HCT116 (cell line): ENCODE results near the gene KLF3. TPM values are rescaled to one million over a fixed set of nuclear protein-coding genes. Genes with fewer than 3 reads are reported as not detected.

ENCODE experiments used
- ATAC-seq: fragments of 200-7000 bp; cut with Tn5 transposase; 2 replicates; pipeline ENCODE4 v1.9.1; 2020; ENCODE audit warnings: mild to moderate bottlenecking, moderate library complexity
- BruUV-seq: library from RNA; stranded (reverse); fragments of 400-500 nt; replicated peaks from 2 replicates; lab custom pipeline; 2021; lab: Mats Ljungman, UMichigan
- CTCF ChIA-PET: fragments of 300-600 bp; sonication (Branson Sonifier 250); formaldehyde crosslinking; loops from one replicate; lab custom pipeline; 2021; ENCODE audit warnings: antibody characterized with exemption; lab: Charles Lee
- POLR2A ChIA-PET: fragments of 300-600, 350-600 bp; sonication (Branson Sonifier 250); formaldehyde crosslinking; loops from one replicate; lab custom pipeline; 2021; ENCODE audit warnings: antibody characterized with exemption; lab: Charles Lee
- RAD21 ChIA-PET, 2 experiments: fragments of 300-600 bp; sonication (Branson Sonifier 250); formaldehyde crosslinking; loops; one replicate each; lab custom pipeline; 2023; ENCODE audit warnings: low total read pairs in 2 of 2; ENCODE audit not compliant: uncharacterized antibody in 2 of 2, unreplicated experiment in 2 of 2, low non-redundant PET in 1 of 2; lab: Charles Lee
- DNase-seq: peaks from one replicate; pipeline ENCODE4 v3.0.0-alpha.2; 2010; ENCODE audit warnings: low read depth, low spot score
- H2AFZ ChIP-seq: fragments of 200-600 bp; shearing (Covaris generic), sonication (generic); 2 replicates; pipeline ENCODE4 v1.6.1; 2017; ENCODE audit warnings: low read depth, mixed run types, mixed read lengths, antibody characterized with exemption, low read length; ENCODE audit not compliant: poor library complexity, severe bottlenecking
- H3K27ac ChIP-seq: 2 replicates; pipeline ENCODE4 v1.5.1; 2012; ENCODE audit warnings: low read depth, low read length
- H3K27me3 ChIP-seq: fragments of 200-600 bp; sonication (generic); 2 replicates; pipeline ENCODE4 v1.6.1; 2016; ENCODE audit warnings: mixed run types, low read length, mixed read lengths; ENCODE audit not compliant: insufficient read depth
- H3K36me3 ChIP-seq, 2 experiments: fragments of 200-500 bp in 1 of 2; fragments of 200-600 bp in 1 of 2; sonication (Bioruptor generic) in 1 of 2; sonication (generic) in 1 of 2; 2 replicates each; pipeline versions ENCODE4 v1.5.1 to v1.6.1; 2014 to 2016; ENCODE audit warnings: low read length in 2 of 2, inconsistent platforms in 1 of 2, mixed read lengths in 1 of 2, mixed run types in 1 of 2; ENCODE audit not compliant: insufficient read depth in 2 of 2, control insufficient read depth in 1 of 2
- H3K4me1 ChIP-seq, 2 experiments: fragments of 200-600 bp in 1 of 2; sonication (generic) in 1 of 2; 2 replicates each; pipeline versions ENCODE4 v1.5.1 to v1.6.1; 2012 to 2017; ENCODE audit warnings: low read length in 2 of 2, inconsistent platforms in 1 of 2, mild to moderate bottlenecking in 1 of 2, mixed read lengths in 1 of 2, mixed run types in 1 of 2, moderate library complexity in 1 of 2; ENCODE audit not compliant: insufficient read depth in 2 of 2, control insufficient read depth in 1 of 2
- H3K4me2 ChIP-seq: fragments of 200-600 bp; sonication (generic); 2 replicates; pipeline ENCODE4 v1.6.1; 2017; ENCODE audit warnings: mixed run types, low read length, mixed read lengths
- H3K4me3 ChIP-seq, 2 experiments: fragments of 200-600 bp in 1 of 2; sonication (generic) in 1 of 2; replicated peaks in 1 of 2; 2 replicates each; pipeline ENCODE4 v1.5.1; 2011 to 2016; ENCODE audit warnings: low read length in 2 of 2, control low read depth in 1 of 2, low read depth in 1 of 2, mild to moderate bottlenecking in 1 of 2, mixed read lengths in 1 of 2, mixed run types in 1 of 2
- H3K79me2 ChIP-seq: fragments of 200-600 bp; sonication (generic); 2 replicates; pipeline ENCODE4 v1.6.1; 2017; ENCODE audit warnings: mild to moderate bottlenecking, mixed run types, low read length, moderate library complexity, mixed read lengths; ENCODE audit not compliant: insufficient read depth
- H3K9ac ChIP-seq: fragments of 200-600 bp; sonication (generic); 2 replicates; pipeline ENCODE4 v1.6.1; 2016; ENCODE audit warnings: low read length, mixed read lengths
- H3K9me2 ChIP-seq: fragments of 200-600 bp; sonication (generic), shearing (Covaris generic); 2 replicates; pipeline ENCODE4 v1.6.1; 2017; ENCODE audit warnings: mixed run types, mild to moderate bottlenecking, moderate library complexity; ENCODE audit not compliant: insufficient read depth
- H3K9me3 ChIP-seq, 2 experiments: fragments of 200-500 bp in 1 of 2; fragments of 200-600 bp in 1 of 2; sonication (Bioruptor generic) in 1 of 2; sonication (generic) in 1 of 2; 2 replicates each; pipeline ENCODE4 v1.6.1; 2014 to 2017; ENCODE audit warnings: low read length in 2 of 2, mixed read lengths in 2 of 2, inconsistent platforms in 1 of 2, low read depth in 1 of 2, mild to moderate bottlenecking in 1 of 2, mixed run types in 1 of 2, moderate library complexity in 1 of 2; ENCODE audit not compliant: control insufficient read depth in 1 of 2, insufficient read depth in 1 of 2
- H4K20me1 ChIP-seq: fragments of 200-600 bp; sonication (generic), shearing (Covaris generic); 2 replicates; pipeline ENCODE4 v1.6.1; 2017; ENCODE audit warnings: mixed run types, mild to moderate bottlenecking, moderate library complexity; ENCODE audit not compliant: insufficient read depth
- ATF3 ChIP-seq: IDR thresholded peaks from 2 replicates; pipeline ENCODE4 v1.6.1; 2012
- CBX3 ChIP-seq: IDR thresholded peaks from 2 replicates; pipeline ENCODE4 v1.6.1; 2012; ENCODE audit warnings: low read depth
- CEBPB ChIP-seq: IDR thresholded peaks from 2 replicates; pipeline ENCODE4 v1.6.1; 2012; ENCODE audit warnings: low read depth
- EGR1 ChIP-seq: IDR thresholded peaks from 2 replicates; pipeline ENCODE4 v1.6.1; 2012; ENCODE audit warnings: low read depth
- EZH2phosphoT487 ChIP-seq: fragments of 200-600 bp; IDR thresholded peaks from 2 replicates; pipeline ENCODE4 v1.6.1; 2018; ENCODE audit warnings: antibody characterized with exemption, borderline replicate concordance
- POLR2AphosphoS5 ChIP-seq: IDR thresholded peaks from 2 replicates; pipeline ENCODE4 v1.6.1; 2011; ENCODE audit warnings: mild to moderate bottlenecking, low read depth, low read length, moderate library complexity
- SIN3A ChIP-seq: IDR thresholded peaks from 2 replicates; pipeline ENCODE4 v1.6.1; 2012; ENCODE audit warnings: low read depth
- SP1 ChIP-seq: IDR thresholded peaks from 2 replicates; pipeline ENCODE4 v1.6.1; 2012; ENCODE audit warnings: low read depth
- TCF7L2 ChIP-seq: IDR thresholded peaks from 2 replicates; pipeline ENCODE4 v1.7.0; 2011; ENCODE audit warnings: borderline replicate concordance, inconsistent platforms; ENCODE audit not compliant: insufficient read depth, insufficient read length; ENCODE audit errors: extremely low read depth
- YY1 ChIP-seq: IDR thresholded peaks from 2 replicates; pipeline ENCODE4 v1.6.1; 2011; ENCODE audit warnings: low read length, low read depth, moderate library complexity, mild to moderate bottlenecking; ENCODE audit not compliant: insufficient replicate concordance; ENCODE audit errors: extremely low read depth
- ZFX ChIP-seq: fragments of 450-650 bp; IDR thresholded peaks from 2 replicates; pipeline ENCODE4 v1.6.1; 2017
- ZNF274 ChIP-seq: fragments of 200-500 bp; sonication (Bioruptor generic); IDR thresholded peaks from 2 replicates; pipeline ENCODE4 v1.6.1; 2014; ENCODE audit warnings: mild to moderate bottlenecking, low read depth, low read length, inconsistent platforms
- intact Hi-C: fragments of 100-400 bp; cut with micrococcal nuclease; formaldehyde crosslinking; loops from 2 replicates; pipeline ENCODE4 v1.10.0; 2022
- total RNA-seq: library from RNA; stranded (reverse); gene quantifications from one replicate; pipeline ENCODE4 v1.2.1, GENCODE V29; 2021; ENCODE audit not compliant: unreplicated experiment

KLF3 gene
- total RNA-seq, 1 experiment from 2014 or later = 44.2 TPM

GRCh38 chr4:38682336-38682735 is 18.3 kb downstream of the KLF3 start:
- no TSS peak for BruUV-seq

GRCh38 chr4:38683276-38683675 is 19.3 kb downstream of the KLF3 start:
- ATAC-seq (no peak), DNase-seq (no peak)
- RAD21 ChIA-PET = no interaction called here
- H4K20me1 ChIP-seq = no peaks in the 10 kb centered on the region; the same call in 1 of the 2 replicates
- no TSS peak for BruUV-seq
- no peak overlapping the region for H3K9ac ChIP-seq
- no peaks in the 10 kb centered on the region for H3K9me3 ChIP-seq
- no peaks in the 10 kb centered on the region for H3K27me3 ChIP-seq
- H3K4me2 ChIP-seq = no peak overlapping the region
- H3K79me2 ChIP-seq = peaks cover 93% of the 10 kb centered on the region
- intact Hi-C loops = no loop called here
- no peaks in the 10 kb centered on the region for H3K9me2 ChIP-seq
- H2AFZ ChIP-seq = no peak overlapping the region
- H3K4me1 ChIP-seq = peaks cover 0 to 16% of the 10 kb centered on the region in 2 experiments; a peak in 2 of 4 replicates
- H3K27ac ChIP-seq = no peak overlapping the region
- CTCF ChIA-PET = no interaction called here
- POLR2A ChIA-PET = no interaction called here
- TF ChIP-seq ZFX (no peak), ATF3 (no peak), ZNF274 (no peak), CEBPB (no peak)
- H3K36me3 ChIP-seq = peaks cover 5 to 19% of the 10 kb centered on the region in 2 experiments; a peak in 3 of 4 replicates
- H3K4me3 ChIP-seq = no peak overlapping the region

More at GRCh38 chr4:38682336-38682735, 18.3 kb downstream of the KLF3 start:
- H2AFZ ChIP-seq = no peak overlapping the region
- H3K9me3 ChIP-seq = no peaks in the 10 kb centered on the region
- no peak overlapping the region for H3K27ac ChIP-seq
- no peaks in the 10 kb centered on the region for H3K9me2 ChIP-seq
- H3K4me3 ChIP-seq = no peak overlapping the region
- no peak overlapping the region for H3K9ac ChIP-seq
- DNase-seq (no peak), ATAC-seq (no peak)
- TF ChIP-seq TCF7L2 = no peak
- TF ChIP-seq SIN3A = no peak
- TF ChIP-seq YY1 = no peak
- TF ChIP-seq POLR2AphosphoS5 = no peak
- no peak for TF ChIP-seq EGR1
- TF ChIP-seq EZH2phosphoT487 = no peak
- no peak for TF ChIP-seq CEBPB
- no peak for TF ChIP-seq SP1
- no peak for TF ChIP-seq CBX3
- peaks cover 93% of the 10 kb centered on the region for H3K79me2 ChIP-seq
- H4K20me1 ChIP-seq = no peaks in the 10 kb centered on the region
- intact Hi-C loops = no loop called here
- RAD21 ChIA-PET = no interaction called here
- H3K4me1 ChIP-seq = peaks cover 0 to 10% of the 10 kb centered on the region in 2 experiments; a peak in 2 of 4 replicates
- H3K27me3 ChIP-seq = no peaks in the 10 kb centered on the region
- peaks cover 3 to 19% of the 10 kb centered on the region in 2 experiments; a peak in 3 of 4 replicates for H3K36me3 ChIP-seq
- CTCF ChIA-PET = no interaction called here
- H3K4me2 ChIP-seq = no peak overlapping the region
- POLR2A ChIA-PET = no interaction called here
